Uterus (tissue), 2 donors: Measurements from ENCODE around the gene SOSTDC1.

Source experiments
- POLR2A ChIP-seq, 2 donors: fragments of 450-650 bp; IDR thresholded peaks; one replicate each; pipeline ENCODE4 v1.6.1; 2016; ENCODE audit warnings: antibody characterized with exemption in 2 of 2, mild to moderate bottlenecking in 1 of 2, moderate library complexity in 1 of 2
- TF ChIP-seq, protein P1 (sequence below), 4 experiments: fragments of 200-600 bp in 2 of 4; fragments of 450-650 bp in 2 of 4; sonication (generic) in 2 of 4; IDR thresholded peaks; one replicate each; pipeline ENCODE4 v1.5.1; 2016 to 2019; ENCODE audit warnings: antibody characterized with exemption in 4 of 4, mild to moderate bottlenecking in 2 of 4, moderate library complexity in 1 of 4

GRCh38 chr7:16455591-16455990, 9.9 kb downstream of the SOSTDC1 start:
- TF ChIP-seq, protein P1, sequence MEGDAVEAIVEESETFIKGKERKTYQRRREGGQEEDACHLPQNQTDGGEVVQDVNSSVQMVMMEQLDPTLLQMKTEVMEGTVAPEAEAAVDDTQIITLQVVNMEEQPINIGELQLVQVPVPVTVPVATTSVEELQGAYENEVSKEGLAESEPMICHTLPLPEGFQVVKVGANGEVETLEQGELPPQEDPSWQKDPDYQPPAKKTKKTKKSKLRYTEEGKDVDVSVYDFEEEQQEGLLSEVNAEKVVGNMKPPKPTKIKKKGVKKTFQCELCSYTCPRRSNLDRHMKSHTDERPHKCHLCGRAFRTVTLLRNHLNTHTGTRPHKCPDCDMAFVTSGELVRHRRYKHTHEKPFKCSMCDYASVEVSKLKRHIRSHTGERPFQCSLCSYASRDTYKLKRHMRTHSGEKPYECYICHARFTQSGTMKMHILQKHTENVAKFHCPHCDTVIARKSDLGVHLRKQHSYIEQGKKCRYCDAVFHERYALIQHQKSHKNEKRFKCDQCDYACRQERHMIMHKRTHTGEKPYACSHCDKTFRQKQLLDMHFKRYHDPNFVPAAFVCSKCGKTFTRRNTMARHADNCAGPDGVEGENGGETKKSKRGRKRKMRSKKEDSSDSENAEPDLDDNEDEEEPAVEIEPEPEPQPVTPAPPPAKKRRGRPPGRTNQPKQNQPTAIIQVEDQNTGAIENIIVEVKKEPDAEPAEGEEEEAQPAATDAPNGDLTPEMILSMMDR (IDR thresholded peaks at IDR 0.05), result no peak
- no peak for TF ChIP-seq POLR2A (IDR thresholded peaks at IDR 0.05)
